PFSK-1 (cell line): ENCODE data around the gene CCT6A.

ENCODE experiments used
- POLR2AphosphoS5 ChIP-seq: IDR thresholded peaks from 2 replicates; pipeline ENCODE4 v1.6.1; 2012; ENCODE audit warnings: low read depth, mild to moderate bottlenecking, control low read depth, low read length, moderate library complexity
- TAF1 ChIP-seq: IDR thresholded peaks from 2 replicates; pipeline ENCODE4 v1.6.1; 2012; ENCODE audit warnings: low read length, control low read depth, borderline replicate concordance; ENCODE audit not compliant: insufficient read depth
- TF ChIP-seq, protein P1 (sequence below), 2 experiments: IDR thresholded peaks; 2 replicates each; pipeline versions ENCODE4 v1.6.1 to v1.8.0; 2011 to 2012; ENCODE audit warnings: low read depth in 2 of 2, low read length in 2 of 2, control low read depth in 1 of 2, inconsistent platforms in 1 of 2, mild to moderate bottlenecking in 1 of 2, moderate library complexity in 1 of 2; ENCODE audit not compliant: insufficient read depth in 1 of 2

DNA sequence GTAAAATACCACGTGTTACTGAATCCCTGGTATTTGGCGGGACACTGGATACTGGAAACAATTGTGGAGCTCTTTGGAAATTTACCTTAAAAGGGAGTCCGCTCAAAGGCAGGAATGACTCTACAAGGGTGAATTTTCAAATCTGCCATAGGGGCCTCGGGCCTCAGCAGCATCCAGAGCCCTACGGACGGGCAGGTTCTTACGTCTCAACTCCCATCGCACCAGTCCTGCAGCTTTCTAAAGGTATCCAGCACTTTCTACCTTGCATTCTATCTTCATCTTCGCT, 569 bp upstream of the CCT6A start:
- TF ChIP-seq, protein P1, sequence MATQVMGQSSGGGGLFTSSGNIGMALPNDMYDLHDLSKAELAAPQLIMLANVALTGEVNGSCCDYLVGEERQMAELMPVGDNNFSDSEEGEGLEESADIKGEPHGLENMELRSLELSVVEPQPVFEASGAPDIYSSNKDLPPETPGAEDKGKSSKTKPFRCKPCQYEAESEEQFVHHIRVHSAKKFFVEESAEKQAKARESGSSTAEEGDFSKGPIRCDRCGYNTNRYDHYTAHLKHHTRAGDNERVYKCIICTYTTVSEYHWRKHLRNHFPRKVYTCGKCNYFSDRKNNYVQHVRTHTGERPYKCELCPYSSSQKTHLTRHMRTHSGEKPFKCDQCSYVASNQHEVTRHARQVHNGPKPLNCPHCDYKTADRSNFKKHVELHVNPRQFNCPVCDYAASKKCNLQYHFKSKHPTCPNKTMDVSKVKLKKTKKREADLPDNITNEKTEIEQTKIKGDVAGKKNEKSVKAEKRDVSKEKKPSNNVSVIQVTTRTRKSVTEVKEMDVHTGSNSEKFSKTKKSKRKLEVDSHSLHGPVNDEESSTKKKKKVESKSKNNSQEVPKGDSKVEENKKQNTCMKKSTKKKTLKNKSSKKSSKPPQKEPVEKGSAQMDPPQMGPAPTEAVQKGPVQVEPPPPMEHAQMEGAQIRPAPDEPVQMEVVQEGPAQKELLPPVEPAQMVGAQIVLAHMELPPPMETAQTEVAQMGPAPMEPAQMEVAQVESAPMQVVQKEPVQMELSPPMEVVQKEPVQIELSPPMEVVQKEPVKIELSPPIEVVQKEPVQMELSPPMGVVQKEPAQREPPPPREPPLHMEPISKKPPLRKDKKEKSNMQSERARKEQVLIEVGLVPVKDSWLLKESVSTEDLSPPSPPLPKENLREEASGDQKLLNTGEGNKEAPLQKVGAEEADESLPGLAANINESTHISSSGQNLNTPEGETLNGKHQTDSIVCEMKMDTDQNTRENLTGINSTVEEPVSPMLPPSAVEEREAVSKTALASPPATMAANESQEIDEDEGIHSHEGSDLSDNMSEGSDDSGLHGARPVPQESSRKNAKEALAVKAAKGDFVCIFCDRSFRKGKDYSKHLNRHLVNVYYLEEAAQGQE (IDR thresholded peaks at IDR 0.05; ENCODE audit: insufficient read depth in 1 of 2, low read depth in 2 of 2, low read length in 2 of 2), result 0 out of 4 replicates have a peak, but pooled peaks of 1 of the 2 experiments have one; percentile 49
- TF ChIP-seq TAF1 (no peak), POLR2AphosphoS5 (no peak)
